Bone marrow (tissue), 2 donors: ENCODE data around the gene RASGRF1.

Experiments
- DNase-seq, 2 donors: peaks; one replicate each; lab custom pipeline; 2025; lab: John Stamatoyannopoulos, UW

The RASGRF1 gene

DNA sequence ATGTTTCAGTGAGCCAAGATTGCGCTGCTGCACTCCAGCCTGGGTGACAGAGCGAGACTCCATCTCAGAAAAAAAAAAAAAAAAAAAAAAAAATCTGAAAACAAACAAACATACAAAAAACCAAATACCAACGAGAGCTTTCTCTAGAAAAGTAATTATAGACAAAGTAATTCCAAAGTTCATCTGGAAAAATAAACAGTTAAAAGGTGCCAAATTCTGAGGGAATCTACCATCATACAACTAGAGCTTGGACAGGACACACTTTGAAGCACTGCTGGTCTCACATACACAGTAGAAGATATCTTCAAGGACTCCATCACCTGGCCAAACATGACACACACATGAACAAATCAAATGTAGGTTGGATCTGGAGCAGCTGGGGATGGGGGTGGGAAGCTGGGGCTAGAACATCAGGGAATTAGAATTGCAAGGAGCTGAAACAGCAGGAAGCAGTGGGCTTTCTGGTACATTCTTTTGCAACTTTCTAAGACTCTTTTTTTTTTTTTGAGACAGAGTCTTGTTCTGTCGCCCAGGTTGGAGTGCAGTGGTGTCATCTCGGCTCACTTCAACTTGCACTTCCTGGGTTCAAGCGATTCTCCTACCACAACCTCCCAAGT lies 104.6 kb downstream of the RASGRF1 start:
- no peak for DNase-seq

DNA sequence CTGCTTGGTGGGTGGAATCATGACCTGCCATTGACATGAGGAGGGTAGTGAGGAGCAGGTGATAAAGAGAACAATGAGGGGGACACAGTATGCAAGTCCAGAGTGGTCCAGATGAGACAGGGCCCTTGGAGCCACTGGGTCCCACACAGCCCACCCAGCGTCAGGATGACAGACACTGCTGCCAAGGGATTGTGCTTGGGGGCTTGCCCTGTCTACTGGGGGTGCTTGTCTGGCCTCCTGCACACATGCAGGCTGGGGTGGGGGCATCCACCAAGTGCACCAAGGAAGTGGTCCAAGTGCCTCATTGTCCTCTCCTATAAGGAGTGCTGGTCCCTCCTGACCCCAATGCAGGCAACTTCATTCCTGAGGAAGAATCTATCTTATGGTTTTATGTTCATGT lies 106.5 kb downstream of the RASGRF1 start:
- DNase-seq = no peak

DNA sequence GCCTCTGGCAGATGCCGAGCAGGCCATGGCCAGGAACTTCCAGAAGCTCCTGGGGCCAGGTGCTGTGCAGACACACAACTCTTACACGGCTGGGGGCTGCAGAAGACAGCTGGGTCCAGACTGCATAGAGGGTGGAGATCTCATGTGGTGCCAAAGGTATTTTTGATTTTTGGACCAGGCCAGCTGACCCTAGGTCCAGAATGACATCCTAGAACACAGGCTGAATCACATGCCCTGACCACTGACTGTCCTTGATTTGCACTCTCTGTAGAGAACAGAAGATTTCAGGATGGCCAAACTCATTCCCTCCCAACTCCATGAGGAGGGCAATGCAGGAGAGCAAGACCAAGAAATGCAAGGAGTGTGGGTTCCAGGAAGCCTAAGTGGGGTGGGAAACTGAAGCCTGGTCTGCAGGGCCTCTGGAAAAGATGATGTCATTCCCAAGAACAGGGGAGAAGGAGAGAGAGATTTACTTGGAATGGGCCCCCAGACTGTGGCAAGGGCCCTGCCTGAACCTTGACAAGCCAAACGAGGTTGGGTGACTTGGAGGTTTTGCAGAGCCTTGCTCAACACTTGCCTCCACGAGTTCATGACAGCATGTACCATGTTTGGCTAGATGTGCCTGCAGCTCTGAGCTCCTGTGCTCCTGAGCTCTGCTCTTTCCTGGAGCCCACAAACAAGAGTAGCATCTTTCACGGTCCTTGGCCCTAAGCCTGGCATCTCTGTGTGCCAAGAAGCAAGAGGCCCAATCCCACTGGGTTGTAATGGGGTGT lies 107.2 kb downstream of the RASGRF1 start:
- no peak for DNase-seq

DNA sequence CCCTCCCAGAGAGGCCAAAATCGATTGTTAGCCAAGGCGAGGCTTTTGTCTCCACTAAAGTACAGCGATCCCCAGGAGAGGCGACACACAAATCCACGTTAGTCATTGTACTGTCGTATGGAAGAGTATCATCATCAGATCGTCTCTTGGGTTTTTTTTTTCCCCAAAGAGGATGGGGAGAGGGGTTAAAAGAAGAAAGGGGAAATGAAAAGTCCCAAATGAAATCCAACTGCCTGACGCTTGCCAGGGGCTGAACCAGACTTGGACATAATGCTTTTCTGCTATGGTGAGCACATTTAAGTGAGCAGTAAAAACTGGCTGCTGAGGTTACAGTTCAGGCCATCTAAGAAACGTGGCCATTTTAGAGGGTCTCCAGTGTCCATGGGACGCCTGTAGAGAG lies 107.8 kb downstream of the RASGRF1 start:
- DNase-seq = no peak

DNA sequence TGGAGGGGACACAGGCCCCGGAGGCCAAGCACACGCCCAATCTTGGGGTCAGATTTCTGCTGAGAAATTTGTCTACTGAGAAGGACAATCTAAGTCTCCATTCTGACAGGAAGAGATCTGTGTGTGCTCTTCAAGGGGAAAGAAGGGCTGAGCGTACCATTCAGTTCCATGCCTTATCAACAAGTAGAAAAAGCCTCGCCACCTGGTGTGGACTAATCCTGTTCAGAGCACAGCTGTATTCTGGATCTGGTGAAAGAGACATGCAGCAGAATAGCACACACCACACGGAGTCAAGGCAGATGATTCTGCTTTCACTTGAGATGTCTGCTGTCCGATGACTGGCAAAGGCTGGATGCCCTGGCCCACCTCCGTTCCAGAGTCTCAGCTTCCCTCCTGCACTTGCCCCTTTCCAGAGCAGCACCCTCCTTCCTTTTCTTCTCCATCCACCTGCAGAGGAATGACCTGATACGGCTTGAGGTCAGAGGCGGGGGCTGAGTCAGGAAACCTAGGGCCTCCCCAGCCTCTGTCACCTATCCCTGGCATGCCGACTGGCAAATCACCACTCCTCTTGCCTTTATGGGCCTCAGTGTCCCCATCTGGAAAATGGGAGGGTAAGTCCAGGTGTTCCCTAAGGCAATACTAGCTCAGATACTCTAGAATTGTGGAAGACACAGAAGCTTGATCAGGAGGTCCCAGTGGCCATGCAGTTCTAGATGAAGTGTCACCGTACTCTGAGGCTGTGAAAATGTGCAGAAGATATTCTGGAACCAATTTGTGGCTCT lies 108.9 kb downstream of the RASGRF1 start:
- DNase-seq = no peak

DNA sequence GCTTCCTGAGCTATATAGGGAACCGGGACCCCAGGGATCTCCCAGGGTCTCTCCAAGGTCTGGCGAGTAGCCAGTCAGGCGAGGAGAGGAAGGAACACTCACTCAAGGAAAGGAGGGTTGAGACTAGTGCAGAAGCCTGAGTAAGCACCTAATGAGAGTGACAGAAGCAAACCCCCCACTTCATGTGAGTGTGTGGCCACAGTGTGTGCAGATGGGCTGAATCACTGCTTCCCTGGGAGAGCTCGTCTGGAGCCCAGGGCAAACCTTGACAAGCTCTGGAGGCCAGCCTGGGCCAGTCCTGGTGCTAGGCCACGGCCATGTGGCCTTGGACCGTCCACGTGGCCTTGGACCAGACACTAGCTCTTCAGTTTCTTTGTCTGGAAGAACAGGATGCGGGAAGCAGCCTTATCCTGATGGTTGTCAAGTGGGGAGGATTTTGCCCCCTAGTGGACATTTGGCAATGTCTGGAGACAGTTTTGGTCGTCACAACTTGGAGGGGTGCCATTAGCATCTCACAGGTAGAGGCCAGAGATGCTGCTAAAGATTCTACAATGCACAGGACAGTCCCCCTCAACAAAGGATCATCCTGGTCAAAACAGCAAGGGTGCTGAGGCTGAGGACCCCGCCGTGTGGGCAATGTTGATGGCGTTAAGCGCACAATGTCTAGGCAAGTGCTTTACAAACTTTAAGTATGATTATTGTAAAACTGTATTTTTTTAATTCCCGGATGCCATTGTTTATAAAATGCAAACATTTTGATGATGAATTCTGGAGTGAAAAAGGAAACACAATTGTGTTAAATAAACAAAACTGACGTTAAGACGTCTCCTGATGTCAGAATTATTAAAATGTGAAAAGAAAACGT lies 110.9 kb downstream of the RASGRF1 start:
- DNase-seq = no peak

DNA sequence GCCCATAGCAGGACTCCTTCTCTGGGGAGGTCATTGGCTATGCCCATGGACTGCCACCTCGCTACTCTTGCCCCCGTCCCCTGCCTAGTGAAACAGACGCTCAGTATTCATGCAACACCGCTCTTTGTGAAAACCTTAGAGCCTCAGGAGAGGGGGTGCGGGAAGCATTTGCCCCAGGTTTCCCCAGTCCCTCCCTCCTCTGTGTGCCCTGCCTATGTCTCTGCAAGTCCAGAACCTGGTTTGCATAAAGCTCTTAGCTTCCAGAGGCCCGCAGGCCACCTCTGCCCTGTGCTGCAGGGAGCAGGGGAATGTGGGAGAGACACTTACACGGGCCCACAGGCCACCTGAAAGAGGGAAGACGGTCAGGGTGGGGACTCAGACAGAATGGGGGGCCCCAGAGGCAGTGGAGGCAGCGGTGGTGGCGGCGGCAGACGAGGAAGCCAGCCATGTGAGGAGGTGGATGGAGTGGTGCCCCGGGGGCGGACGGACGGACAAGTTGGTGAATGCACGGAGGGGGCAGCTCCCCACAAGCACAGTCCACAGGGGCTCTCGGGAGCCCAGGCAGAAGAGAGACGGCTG lies 111.9 kb downstream of the RASGRF1 start:
- no peak for DNase-seq

DNA sequence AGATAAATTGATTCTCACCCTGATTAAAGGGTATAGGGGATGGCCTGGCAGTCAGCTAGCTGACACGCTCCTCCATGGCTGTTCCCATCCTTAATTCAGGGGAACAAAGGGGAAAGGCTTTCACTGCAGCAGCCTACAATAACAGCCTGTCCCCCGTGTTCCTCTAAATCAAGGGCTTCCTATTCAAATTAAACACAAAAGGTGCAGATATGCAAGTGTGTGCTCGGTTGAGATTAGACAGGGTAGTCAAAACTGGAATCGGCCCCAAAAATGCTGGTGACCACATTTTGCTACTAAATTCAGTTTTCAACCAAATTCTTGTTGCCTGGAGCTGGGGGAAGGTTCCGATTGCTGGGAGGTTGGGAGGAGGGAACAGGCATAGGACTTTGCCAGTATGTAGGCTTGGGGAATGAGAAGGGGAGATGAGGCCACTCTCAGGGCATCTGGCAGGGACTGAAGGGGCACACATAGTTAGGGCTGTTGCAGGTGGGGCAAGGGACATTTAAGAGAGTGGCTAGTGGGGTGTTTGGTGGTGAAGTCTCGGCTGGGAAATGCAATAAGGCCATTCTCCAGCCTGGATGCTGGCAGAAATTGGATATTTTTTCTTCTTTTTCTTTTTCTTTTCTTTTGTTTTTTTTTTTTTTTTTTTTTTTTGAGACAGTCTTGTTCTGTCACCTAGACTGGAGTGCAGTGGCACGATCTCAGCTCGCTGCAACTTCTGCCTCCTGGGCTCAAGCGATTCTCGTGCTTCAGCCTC lies 112.8 kb downstream of the RASGRF1 start:
- no peak for DNase-seq

DNA sequence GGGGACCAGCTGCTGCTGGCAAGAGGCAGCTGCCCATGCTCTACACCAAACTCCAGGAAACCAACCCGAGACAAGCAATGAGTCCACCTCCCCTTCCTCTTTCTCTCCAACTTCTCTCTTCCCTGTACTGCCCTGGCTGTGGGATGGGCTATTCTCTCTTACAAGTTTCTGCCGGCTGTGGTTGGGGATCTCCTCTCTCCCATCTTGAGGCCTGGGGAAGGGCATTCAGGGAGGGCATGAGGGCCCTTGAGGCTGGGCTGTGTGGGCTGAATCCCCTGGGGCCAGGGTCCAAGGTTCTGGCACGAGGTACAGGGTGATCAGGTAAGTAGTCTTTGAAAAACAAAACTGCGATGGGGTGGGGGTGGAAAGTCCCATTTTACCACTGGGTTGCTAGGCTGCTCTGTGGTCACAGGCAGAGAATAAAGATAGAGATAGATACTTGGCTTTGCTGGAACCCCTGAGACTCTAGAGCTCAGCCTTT lies 113.4 kb downstream of the RASGRF1 start:
- DNase-seq = peak in 1 of 2 donors; percentile 25

DNA sequence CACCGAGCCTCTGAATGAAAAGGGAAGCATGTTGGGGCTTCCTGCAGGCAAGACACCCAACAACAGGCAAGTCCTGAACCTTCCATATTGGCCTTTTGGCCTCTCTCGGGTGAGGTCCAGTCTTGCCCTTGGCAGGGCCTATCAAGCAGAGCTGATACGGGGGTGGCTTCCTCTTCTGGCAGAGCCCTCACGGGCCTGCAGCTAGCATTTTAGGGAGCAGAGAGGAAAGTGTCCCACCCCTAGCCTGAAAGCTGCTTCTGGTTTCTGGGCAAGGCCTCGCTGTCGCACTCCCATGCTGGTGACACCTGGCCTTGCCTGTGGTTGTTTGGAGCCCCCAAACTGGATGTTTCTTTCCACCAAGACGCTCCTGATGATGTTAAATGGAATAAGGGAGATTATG lies 113.9 kb downstream of the RASGRF1 start:
- no peak for DNase-seq

DNA sequence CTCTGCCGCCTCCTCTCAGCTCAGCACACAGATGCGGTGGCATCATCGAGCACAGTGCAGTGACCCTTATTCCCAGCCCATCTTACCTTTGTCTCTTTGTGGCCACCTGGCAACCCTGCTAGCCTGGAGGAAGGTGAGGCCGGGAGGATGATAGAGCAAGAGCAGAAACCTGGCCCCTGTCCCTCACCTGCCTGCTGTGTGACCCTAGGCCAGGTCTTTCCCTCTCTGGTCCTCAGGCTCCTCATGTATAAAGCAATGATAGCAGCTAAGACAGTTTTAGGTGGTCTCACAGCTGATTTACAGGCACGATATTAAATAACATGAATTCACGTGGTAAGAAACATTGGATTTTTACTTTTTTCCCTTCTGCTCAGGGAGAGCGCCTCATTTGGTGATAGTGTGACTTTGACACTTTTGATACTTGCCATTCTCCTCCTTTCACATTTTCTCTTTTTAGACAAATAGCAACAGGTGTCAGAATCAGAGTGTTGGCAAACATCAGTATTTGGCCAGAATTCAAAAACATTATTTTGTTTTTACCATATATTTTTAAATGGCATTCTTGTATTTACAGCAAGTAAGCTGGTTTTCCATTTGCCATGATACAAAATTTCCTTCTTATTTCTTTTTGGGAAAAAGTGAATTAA lies 116.2 kb downstream of the RASGRF1 start:
- DNase-seq = no peak

DNA sequence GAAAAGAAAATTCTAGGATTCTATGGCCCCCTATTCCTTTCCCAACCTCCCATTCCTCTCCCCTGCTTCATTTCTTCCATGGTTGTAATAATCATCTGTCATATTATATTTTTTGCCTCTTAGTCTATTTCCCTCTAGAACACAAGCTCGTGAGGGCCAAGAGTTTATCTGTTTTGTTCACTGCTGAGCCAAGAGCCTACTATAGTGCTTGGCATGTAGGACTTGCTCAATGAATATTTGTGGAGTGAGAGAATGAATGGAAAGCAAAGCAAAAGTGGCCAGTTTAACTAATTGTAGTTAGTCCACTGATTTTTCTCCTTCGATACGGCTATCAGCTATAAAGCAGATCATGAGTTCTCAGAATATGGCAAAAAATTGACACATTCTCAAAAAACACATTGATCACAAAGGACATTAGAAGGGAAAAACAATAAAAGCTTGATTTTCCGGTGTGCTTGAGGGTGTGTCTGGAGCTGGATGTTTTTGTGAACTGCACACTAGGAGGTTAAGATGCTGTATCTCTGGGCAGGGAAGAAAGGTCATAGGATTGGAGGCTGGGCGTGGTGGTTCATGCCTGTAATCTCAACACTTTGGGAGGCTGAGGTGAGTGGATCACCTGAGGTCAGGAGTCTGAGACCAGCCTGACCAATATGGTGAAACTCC lies 120.8 kb downstream of the RASGRF1 start:
- DNase-seq = no peak

DNA sequence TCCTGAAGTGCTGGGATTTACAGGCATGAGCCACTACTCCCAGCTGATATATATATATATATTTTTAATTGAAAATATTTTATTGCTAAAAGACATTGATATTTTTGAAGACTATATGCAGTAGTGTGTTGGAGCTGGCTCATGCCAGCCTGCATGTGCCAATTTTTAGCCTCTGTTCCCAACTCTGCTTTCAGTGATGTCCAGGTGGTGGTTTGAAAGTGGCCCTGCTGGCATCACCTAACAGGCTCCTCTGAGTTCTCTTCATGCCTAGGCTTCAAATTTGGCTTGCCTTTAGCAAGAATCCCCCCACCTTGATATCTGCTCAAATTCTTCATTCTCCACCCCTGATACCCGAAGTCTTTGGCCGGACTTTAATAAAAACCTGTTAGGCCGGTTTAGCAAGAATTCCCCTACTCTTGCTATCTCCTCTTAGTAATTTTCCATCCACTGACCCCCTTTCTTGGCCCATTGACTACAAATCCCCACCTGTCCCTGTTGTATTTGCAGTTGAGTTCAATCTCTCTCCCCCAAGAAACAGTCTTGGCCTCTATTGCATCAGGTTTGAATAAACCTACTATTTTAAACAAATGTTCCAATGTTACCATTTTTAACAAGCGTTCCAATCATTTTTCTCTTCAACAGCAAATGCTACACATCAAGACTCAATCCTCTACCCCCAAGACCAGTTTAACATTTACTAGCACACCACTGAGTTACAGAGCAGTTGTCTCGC lies 121.9 kb downstream of the RASGRF1 start:
- no peak for DNase-seq

DNA sequence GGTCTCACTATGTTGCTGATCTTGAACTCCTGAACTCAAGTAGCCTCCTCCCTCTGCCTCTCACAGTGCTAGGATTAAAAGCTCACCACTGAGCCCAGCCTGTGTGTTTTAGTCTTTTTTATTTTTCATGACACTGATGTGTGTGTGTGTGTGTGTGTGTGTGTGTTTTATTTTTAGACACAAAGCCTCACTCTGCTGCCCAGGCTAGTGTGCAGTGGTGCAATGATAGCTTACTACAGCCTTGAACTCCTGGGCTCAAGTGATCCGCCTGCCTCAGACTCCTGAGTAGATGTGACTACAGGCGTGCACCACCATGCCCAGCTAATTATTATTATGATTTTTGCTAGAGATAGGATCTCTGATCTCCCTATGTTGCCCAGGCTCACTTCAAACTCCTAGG lies 122.5 kb downstream of the RASGRF1 start:
- no peak for DNase-seq

DNA sequence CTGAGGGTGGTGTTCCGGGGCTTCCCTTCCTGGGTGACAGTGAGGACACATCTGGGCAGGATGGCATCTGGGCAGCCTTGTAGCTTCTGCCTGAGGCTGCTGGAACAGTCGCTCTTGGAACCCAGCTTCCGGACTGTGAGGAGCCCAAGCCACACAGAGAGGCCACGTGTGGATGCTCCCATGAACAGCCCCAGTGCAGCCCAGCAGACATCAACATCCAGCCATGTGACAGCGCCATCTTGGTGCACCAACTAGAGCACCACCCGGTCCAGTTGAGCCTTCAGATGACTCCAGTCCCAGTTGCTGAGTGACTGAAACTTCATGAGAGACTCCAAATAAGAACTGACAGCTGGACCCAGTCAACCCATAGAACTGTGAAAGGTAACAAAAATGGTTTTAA lies 130.3 kb downstream of the RASGRF1 start:
- DNase-seq = no peak

DNA sequence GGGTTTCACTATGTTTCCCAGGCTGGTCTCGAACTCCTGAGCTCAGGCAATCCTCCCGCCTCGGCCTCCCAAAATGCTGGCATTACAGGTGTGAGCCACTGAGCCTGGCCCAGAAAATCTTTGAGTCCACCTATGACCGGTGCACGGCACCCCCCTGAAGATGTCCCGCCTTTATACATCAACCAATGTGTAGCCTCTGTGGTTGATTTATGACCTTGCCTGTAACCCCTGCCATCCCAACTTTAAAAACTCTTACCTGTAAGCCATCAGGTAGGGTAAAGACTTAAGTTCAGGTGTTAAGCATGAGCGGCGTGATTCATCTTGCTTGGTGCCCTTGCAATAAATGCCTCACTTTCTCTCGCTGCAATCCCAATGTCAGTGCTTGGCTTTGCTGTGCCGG lies 131.2 kb downstream of the RASGRF1 start:
- DNase-seq = no peak

DNA sequence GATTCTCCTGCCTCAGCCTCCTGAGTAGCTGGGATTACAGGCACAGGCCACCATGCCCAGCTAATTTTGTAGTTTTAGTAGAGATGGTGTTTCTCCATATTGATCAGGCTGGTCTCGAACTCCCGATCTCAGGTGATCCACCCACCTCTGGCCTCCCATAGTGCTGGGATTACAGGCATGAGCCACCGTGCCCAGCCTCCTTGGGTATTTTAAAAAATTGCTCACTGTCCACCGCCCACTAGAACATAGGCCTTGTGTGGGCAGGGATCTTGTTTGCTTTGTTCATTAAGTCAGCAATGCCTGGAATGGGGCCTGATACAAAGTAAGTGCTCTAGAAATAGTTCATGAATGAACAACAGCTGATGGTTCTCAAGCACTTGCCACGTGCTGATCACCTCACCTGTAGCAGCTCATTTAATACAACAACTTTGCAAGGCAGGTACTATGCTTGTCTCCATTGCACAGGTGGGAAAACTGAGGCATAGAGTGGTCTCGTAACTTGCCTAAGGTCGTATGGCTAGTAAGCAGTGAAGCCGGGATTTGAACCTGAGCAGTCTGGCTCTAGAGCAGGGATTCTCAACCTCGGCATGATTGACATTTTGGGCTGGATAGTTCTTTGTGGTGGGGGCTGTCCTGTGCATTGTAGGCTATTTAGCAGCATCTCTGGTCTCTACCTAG lies 133.0 kb downstream of the RASGRF1 start:
- DNase-seq = no peak

DNA sequence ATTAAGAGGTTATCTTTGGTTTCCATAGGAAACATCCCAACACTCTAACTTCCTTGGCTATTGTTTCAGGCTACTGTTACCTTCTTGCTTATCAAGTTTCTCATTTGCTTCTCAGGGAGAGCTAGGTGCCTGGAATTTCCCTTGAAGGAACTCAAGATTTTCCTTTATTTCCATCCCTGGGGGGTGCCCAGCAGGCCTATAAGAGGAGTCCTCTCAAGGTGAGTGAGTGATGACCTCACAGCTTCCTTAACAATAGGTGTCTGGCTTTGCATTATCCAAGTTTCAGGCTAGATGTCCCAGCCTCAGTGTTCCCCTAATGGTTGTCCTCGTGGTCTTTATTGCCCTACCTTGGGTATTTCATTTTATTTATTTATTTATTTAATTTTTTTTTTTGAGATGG lies 133.6 kb downstream of the RASGRF1 start:
- no peak for DNase-seq

DNA sequence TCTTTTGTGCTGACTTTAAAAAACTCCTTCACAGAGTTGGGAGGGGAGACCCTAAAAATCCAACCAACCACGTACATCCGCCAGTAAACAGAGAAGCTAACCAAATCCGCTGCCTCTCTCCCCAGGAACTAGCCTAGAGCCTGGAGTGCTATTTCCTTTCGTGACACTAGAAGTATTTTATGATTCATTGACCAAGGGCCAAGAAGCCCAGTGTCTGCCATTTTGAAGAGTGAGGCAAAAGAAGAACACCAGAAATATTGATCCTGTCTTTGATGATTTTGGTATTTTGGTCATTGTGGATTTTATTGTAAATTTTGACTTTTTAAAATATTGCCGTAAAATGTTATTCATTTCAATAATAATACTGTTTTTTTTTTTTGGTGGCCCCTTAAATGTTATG lies 135.2 kb downstream of the RASGRF1 start:
- DNase-seq = no peak
